Naive thymus-derived CD4-positive, alpha-beta T cell (primary cell): ENCODE results near the gene CACNA1G. TPM values are rescaled to one million over a fixed set of nuclear protein-coding genes. Genes with fewer than 3 reads are reported as not detected.

ENCODE experiments used
- ATAC-seq: fragments of 150-1000 bp; cut with Tn5 transposase; 2 replicates; pipeline ENCODE4 v1.10.0; 2021; ENCODE audit warnings: mild to moderate bottlenecking, moderate library complexity
- CTCF ChIA-PET: fragments of 350-600 bp; sonication (Branson Sonifier 250); formaldehyde crosslinking; loops from one replicate; lab custom pipeline; 2021; ENCODE audit warnings: antibody characterized with exemption; lab: Charles Lee
- POLR2A ChIA-PET: fragments of 350-600 bp; sonication (Branson Sonifier 250); formaldehyde crosslinking; loops from one replicate; lab custom pipeline; 2021; ENCODE audit warnings: antibody characterized with exemption, inconsistent platforms; lab: Charles Lee
- DNase-seq, 9 donors: peaks; one replicate each; pipeline versions ENCODE4 v3.0.0 to v3.0.0-alpha.2; 2020 to 2022; ENCODE audit warnings: mixed read lengths in 1 of 9
- H3K27ac ChIP-seq: one replicate; pipeline ENCODE4 v1.7.0; 2013; ENCODE audit warnings: mild to moderate bottlenecking, low read depth, low read length, moderate library complexity
- H3K27me3 ChIP-seq, 2 donors: one replicate each; pipeline ENCODE4 v1.7.0; 2013; ENCODE audit warnings: low read length in 2 of 2, mild to moderate bottlenecking in 2 of 2, moderate library complexity in 2 of 2; ENCODE audit not compliant: control insufficient read depth in 2 of 2, insufficient read depth in 2 of 2
- H3K36me3 ChIP-seq, 3 experiments: 1 replicate in 2 of 3; 2 replicates in 1 of 3; pipeline ENCODE4 v1.7.0; 2013; ENCODE audit warnings: low read length in 3 of 3, mild to moderate bottlenecking in 3 of 3, moderate library complexity in 1 of 3; ENCODE audit not compliant: insufficient read depth in 3 of 3, control insufficient read depth in 2 of 3
- H3K4me1 ChIP-seq, 2 donors: one replicate each; pipeline ENCODE4 v1.7.0; 2013; ENCODE audit warnings: low read length in 2 of 2, mild to moderate bottlenecking in 2 of 2, moderate library complexity in 1 of 2; ENCODE audit not compliant: control insufficient read depth in 2 of 2, insufficient read depth in 2 of 2
- H3K4me3 ChIP-seq: 2 replicates; pipeline ENCODE4 v1.7.0; 2013; ENCODE audit warnings: mild to moderate bottlenecking, low read length
- H3K9me3 ChIP-seq, 3 experiments: 1 replicate in 2 of 3; 2 replicates in 1 of 3; pipeline ENCODE4 v1.7.0; 2013; ENCODE audit warnings: low read length in 3 of 3; ENCODE audit not compliant: control insufficient read depth in 2 of 3
- H3K27ac Mint-ChIP-seq, 9 donors: one replicate each; pipeline ENCODE4 v1.8.0; 2020 to 2022; ENCODE audit warnings: mixed read lengths in 9 of 9, mild to moderate bottlenecking in 8 of 9, moderate library complexity in 5 of 9, inconsistent platforms in 2 of 9
- H3K27me3 Mint-ChIP-seq, 5 donors: one replicate each; pipeline ENCODE4 v1.8.0; 2021 to 2022; ENCODE audit warnings: mixed read lengths in 5 of 5, mild to moderate bottlenecking in 1 of 5
- H3K36me3 Mint-ChIP-seq, 5 donors: one replicate each; pipeline ENCODE4 v1.8.0; 2020 to 2022; ENCODE audit warnings: mixed read lengths in 5 of 5, mild to moderate bottlenecking in 3 of 5, inconsistent platforms in 1 of 5
- H3K4me1 Mint-ChIP-seq, 7 donors: one replicate each; pipeline ENCODE4 v1.8.0; 2020 to 2022; ENCODE audit warnings: mixed read lengths in 7 of 7, mild to moderate bottlenecking in 3 of 7, inconsistent platforms in 1 of 7
- H3K4me3 Mint-ChIP-seq, 10 donors: one replicate each; pipeline ENCODE4 v1.8.0; 2020 to 2022; ENCODE audit warnings: mild to moderate bottlenecking in 10 of 10, mixed read lengths in 10 of 10, moderate library complexity in 6 of 10, inconsistent platforms in 2 of 10
- H3K9me3 Mint-ChIP-seq, 11 donors: one replicate each; pipeline ENCODE4 v1.8.0; 2020 to 2022; ENCODE audit warnings: mixed read lengths in 11 of 11, mild to moderate bottlenecking in 4 of 11, inconsistent platforms in 1 of 11, moderate library complexity in 1 of 11
- intact Hi-C, 2 donors: fragments of 100-400 bp; cut with micrococcal nuclease; formaldehyde crosslinking; loops; one replicate each; pipeline ENCODE4 v1.15.1; 2023
- polyA plus RNA-seq, 2 donors: library from polyadenylated mRNA; unstranded; fragments of 300-500 nt; fragmentation: Illumina TruSeq; gene quantifications; one replicate each; pipeline ENCODE4 v1.2.3, GENCODE V29; 2021
- total RNA-seq, 6 experiments: library from RNA in 5 of 6; stranded (reverse) in 5 of 6; gene quantifications; 1 replicate in 5 of 6; 2 replicates in 1 of 6; pipeline ENCODE4 v1.2.3 and lab custom pipeline; 2021 to 2026

Gene CACNA1G
- total and polyA plus RNA-seq, 7 experiments from 2014 or later, result not detected

DNA sequence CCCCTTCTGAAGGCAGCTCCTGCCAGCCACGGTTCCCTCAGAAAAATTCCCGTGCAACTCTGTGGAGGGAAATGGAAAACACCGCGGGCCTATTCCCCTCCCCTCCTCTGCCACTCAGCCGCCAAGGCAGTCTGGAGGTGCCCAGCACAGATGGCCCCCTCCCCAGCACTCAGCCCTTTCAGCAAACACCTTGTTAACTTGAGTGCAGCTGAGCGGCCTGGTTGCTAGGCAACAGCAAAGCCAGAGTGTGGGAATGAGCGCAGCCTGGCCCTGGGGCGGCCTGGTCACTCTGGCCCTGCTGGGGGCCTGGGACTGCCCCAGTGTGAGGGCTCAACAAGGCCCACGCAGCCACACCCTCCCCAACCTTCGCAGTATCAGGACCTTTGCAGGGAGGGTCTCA lies 32.8 kb downstream of the CACNA1G start:
- CTCF ChIA-PET, result no interaction called here
- H3K4me1 Mint-ChIP-seq, result no peaks in the 10 kb centered on the region

DNA sequence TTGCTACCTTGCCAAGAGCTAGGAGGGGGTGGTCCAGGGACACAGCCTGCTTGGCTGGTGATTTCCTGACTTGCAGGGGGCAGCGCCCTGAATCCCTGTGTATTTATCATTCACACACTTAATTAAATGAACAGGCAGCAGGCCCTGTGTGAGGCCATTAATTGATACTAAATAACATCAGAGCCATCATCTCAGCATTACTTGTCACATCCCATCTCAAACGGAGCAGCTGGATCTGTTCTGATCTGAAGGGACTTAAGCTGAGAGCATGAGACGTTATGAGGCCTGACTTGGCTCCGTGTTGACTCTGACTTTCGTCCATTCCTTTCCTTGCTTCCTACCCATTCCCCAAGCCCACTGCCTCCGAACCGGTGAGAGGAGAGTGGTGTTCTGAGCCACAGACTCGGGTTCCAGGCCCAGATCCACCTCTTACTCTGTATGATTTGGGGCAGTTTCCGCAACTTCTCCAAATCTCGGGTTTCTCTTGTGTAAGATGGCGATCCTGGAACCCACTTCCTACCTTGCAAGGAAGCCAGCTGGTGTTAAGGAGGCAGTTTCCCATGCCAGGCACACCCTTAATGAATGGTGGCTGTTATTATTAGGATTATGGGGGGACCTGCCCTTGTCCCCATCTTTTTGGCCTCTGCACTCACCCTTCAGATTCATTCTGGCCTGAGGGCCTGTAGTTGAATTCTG lies 33.8 kb downstream of the CACNA1G start:
- no peaks in the 10 kb centered on the region for H3K9me3 ChIP-seq
- H3K36me3 ChIP-seq, result no peaks in the 10 kb centered on the region
- intact Hi-C loops, result no loop called here
- H3K4me3 ChIP-seq, result no peak overlapping the region
- ChIA-PET CTCF (no interaction called here), POLR2A (no interaction called here)
- Mint-ChIP-seq H3K4me3 (no peak overlapping the region), H3K9me3 (no peaks in the 10 kb centered on the region), H3K27me3 (peaks cover 0 to under 1% (median 0%) of the 10 kb centered on the region in 5 donors), H3K27ac (peak overlapping the region in 1 of 9 donors; percentile 18), H3K4me1 (no peaks in the 10 kb centered on the region), H3K36me3 (no peaks in the 10 kb centered on the region)
- no peaks in the 10 kb centered on the region for H3K27me3 ChIP-seq
- H3K27ac ChIP-seq, result no peak overlapping the region
- DNase-seq (no peak), ATAC-seq (no peak)
- H3K4me1 ChIP-seq, result no peaks in the 10 kb centered on the region

More for the DNA sequence above, 32.8 kb downstream of the CACNA1G start:
- H3K4me1 ChIP-seq, result no peaks in the 10 kb centered on the region
- no peaks in the 10 kb centered on the region for H3K9me3 ChIP-seq
- DNase-seq, result no peak
- no peak overlapping the region for H3K4me3 ChIP-seq
- POLR2A ChIA-PET, result no interaction called here
- Mint-ChIP-seq H3K4me3 (no peak overlapping the region), H3K27ac (no peak overlapping the region), H3K36me3 (no peaks in the 10 kb centered on the region), H3K9me3 (no peaks in the 10 kb centered on the region), H3K27me3 (peaks cover 0 to 3% (median 0%) of the 10 kb centered on the region in 5 donors)
- H3K36me3 ChIP-seq, result no peaks in the 10 kb centered on the region
- no peak for ATAC-seq
- no peaks in the 10 kb centered on the region for H3K27me3 ChIP-seq
- intact Hi-C loops, result no loop called here
- H3K27ac ChIP-seq, result no peak overlapping the region

DNA sequence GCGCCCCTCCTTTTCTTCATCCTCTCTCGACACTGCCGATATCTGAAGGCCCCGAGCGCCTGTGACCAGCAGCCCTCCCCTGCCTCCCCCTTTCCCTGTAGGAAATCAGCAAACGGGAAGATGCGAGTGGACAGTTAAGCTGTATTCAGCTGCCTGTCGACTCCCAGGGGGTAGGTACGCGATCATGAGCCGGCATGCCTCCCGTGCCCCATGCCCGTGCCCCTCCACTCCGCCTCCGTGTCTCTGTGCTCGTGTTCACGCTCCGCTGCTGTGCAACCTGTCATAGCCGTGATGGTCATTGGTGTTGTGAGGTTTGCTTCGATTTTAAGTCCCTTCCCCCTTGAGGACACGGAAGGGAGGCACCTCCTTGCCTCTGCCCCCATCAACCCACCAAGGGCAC lies 34.4 kb downstream of the CACNA1G start:
- DNase-seq, result no peak
- no peak for ATAC-seq
- H3K27ac Mint-ChIP-seq, result no peak overlapping the region
- H3K4me1 ChIP-seq, result no peaks in the 10 kb centered on the region
- H3K36me3 ChIP-seq, result no peaks in the 10 kb centered on the region
- intact Hi-C loops, result no loop called here
- H3K4me1 Mint-ChIP-seq, result no peaks in the 10 kb centered on the region
- ChIA-PET CTCF (no interaction called here), POLR2A (no interaction called here)
- H3K27me3 Mint-ChIP-seq, result no peaks in the 10 kb centered on the region
- no peak overlapping the region for H3K4me3 Mint-ChIP-seq
- no peaks in the 10 kb centered on the region for H3K27me3 ChIP-seq
- H3K36me3 Mint-ChIP-seq, result no peaks in the 10 kb centered on the region
- H3K4me3 ChIP-seq, result no peak overlapping the region
- H3K9me3 ChIP-seq, result no peaks in the 10 kb centered on the region
- no peaks in the 10 kb centered on the region for H3K9me3 Mint-ChIP-seq
- no peak overlapping the region for H3K27ac ChIP-seq

DNA sequence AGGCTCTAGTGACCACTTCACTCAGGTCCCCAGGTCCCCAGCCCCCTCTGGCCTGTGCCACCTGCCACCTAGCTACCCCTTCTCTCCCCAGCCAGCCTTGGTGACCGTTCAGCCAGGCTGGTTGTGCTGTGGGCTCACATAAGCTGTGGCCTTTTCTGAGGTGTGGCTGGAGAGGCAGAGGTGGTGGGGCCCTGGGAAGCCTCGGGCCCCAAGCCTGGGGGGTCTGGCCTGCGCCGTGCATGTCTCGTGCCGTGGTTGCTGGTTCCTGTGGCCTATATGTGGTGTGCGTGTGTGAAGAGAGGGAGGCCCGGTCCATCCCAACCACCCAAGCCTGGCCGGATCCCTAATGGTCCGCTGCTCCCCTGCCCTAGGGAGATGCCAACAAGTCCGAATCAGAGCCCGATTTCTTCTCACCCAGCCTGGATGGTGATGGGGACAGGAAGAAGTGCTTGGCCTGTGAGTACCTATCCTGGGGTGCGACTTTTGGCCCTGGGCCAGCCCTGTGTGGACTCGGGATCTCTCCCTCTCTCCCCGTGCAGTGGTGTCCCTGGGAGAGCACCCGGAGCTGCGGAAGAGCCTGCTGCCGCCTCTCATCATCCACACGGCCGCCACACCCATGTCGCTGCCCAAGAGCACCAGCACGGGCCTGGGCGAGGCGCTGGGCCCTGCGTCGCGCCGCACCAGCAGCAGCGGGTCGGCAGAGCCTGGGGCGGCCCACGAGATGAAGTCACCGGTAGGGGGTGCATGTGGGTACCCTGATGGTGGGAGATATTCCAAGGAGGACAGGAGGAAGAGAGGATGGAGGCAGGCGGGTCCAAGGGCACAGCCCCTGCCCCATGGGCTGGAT lies 35.9 kb downstream of the CACNA1G start:
- POLR2A ChIA-PET, result no interaction called here
- ATAC-seq (no peak), DNase-seq (no peak)
- H3K4me1 ChIP-seq, result no peaks in the 10 kb centered on the region
- no peak overlapping the region for H3K4me3 ChIP-seq
- H3K4me3 Mint-ChIP-seq, result no peak overlapping the region
- H3K9me3 ChIP-seq, result no peaks in the 10 kb centered on the region
- CTCF ChIA-PET, result no interaction called here
- no peaks in the 10 kb centered on the region for H3K4me1 Mint-ChIP-seq
- no peaks in the 10 kb centered on the region for H3K27me3 Mint-ChIP-seq
- H3K36me3 ChIP-seq, result no peaks in the 10 kb centered on the region
- H3K36me3 Mint-ChIP-seq, result no peaks in the 10 kb centered on the region
- H3K27ac Mint-ChIP-seq, result no peak overlapping the region
- intact Hi-C loops, result no loop called here
- no peaks in the 10 kb centered on the region for H3K9me3 Mint-ChIP-seq
- H3K27me3 ChIP-seq, result no peaks in the 10 kb centered on the region
- H3K27ac ChIP-seq, result no peak overlapping the region

DNA sequence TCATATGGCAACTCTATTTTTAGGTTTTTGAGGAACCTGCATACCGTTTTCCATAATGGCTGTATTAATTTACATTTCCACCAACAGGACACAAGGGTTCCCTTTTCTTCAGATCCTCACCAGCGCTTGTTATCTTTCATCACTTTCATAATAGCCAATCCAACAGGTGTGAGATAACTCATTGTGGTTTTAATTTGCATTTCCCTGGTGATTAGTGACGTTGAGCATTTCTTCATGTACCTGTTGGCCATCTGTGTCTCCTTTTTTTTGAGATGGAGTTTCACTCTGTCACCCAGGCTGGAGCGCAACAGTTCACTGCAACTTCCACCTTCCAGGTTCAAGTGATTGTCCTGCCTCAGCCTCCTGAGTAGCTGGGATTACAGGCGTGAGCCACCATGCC lies 38.0 kb downstream of the CACNA1G start:
- no peaks in the 10 kb centered on the region for H3K36me3 Mint-ChIP-seq
- no peak overlapping the region for H3K27ac Mint-ChIP-seq
- Histone ChIP-seq H3K27me3 (no peaks in the 10 kb centered on the region), H3K9me3 (no peaks in the 10 kb centered on the region), H3K4me3 (no peak overlapping the region), H3K27ac (no peak overlapping the region), H3K4me1 (no peaks in the 10 kb centered on the region), H3K36me3 (no peaks in the 10 kb centered on the region)
- DNase-seq, result no peak
- no peak for ATAC-seq
- intact Hi-C loops, result no loop called here
- POLR2A ChIA-PET, result no interaction called here
- CTCF ChIA-PET, result no interaction called here
- H3K9me3 Mint-ChIP-seq, result peaks cover 0 to 2% (median 0%) of the 10 kb centered on the region in 11 donors
- no peak overlapping the region for H3K4me3 Mint-ChIP-seq
- H3K4me1 Mint-ChIP-seq, result peaks cover 0 to 3% (median 0%) of the 10 kb centered on the region in 7 donors
- peaks cover 0 to 14% (median 8%) of the 10 kb centered on the region in 5 donors for H3K27me3 Mint-ChIP-seq

DNA sequence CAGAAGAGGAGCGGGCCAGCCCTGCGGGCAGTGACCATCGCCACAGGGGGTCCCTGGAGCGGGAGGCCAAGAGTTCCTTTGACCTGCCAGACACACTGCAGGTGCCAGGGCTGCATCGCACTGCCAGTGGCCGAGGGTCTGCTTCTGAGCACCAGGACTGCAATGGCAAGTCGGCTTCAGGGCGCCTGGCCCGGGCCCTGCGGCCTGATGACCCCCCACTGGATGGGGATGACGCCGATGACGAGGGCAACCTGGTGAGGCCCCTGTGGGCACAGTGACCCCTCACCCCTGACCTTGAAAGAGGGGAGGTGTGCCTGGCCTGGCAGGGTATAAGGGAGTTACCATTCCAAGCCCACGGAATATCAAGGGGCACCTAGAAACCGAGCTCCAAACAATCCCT lies 39.1 kb downstream of the CACNA1G start:
- Mint-ChIP-seq H3K27me3 (peaks cover 0 to 18% (median 8%) of the 10 kb centered on the region in 5 donors), H3K36me3 (no peaks in the 10 kb centered on the region), H3K4me3 (no peak overlapping the region), H3K27ac (no peak overlapping the region), H3K9me3 (peaks cover 0 to 2% (median 0%) of the 10 kb centered on the region in 11 donors), H3K4me1 (peaks cover 0 to 3% (median 0%) of the 10 kb centered on the region in 7 donors)
- Histone ChIP-seq H3K9me3 (no peaks in the 10 kb centered on the region), H3K4me3 (no peak overlapping the region), H3K36me3 (no peaks in the 10 kb centered on the region), H3K27me3 (no peaks in the 10 kb centered on the region), H3K27ac (no peak overlapping the region), H3K4me1 (no peaks in the 10 kb centered on the region)
- ATAC-seq (no peak), DNase-seq (no peak)
- POLR2A ChIA-PET, result no interaction called here
- intact Hi-C loops, result no loop called here
- CTCF ChIA-PET, result interaction anchor here (1.3 kb wide), 1 partner anchor 30 kb away, joined by 3 read pairs; no protein-coding TSS in a partner anchor
